ENCODE measurements around the gene ZMYND10.

DNA sequence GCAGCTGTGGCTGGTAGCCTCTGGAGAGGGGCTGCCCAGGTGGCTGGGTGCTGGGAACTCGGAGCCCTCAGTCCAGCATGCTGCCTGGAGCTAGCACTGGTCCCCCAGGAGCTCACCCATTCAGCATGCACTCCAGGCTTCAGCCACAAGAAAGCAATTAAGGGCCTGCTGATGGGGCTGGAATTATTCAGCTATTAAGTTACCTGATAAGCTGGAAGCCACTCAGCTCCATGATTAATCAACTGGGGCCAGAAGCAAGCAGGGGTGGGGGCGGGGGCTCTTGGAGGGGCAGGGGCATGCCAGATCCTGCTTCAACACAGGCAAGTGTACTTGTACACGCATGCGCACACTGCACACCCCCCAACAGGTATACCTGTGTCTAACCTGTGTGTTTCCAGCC, 35.9 kb upstream of the ZMYND10 start:
- TF ChIP-seq EZH2 (IDR thresholded peaks at IDR 0.05; ENCODE audit: borderline replicate concordance, low read depth, low read length, poor library complexity, severe bottlenecking) = no peak
- TF ChIP-seq, protein P1, sequence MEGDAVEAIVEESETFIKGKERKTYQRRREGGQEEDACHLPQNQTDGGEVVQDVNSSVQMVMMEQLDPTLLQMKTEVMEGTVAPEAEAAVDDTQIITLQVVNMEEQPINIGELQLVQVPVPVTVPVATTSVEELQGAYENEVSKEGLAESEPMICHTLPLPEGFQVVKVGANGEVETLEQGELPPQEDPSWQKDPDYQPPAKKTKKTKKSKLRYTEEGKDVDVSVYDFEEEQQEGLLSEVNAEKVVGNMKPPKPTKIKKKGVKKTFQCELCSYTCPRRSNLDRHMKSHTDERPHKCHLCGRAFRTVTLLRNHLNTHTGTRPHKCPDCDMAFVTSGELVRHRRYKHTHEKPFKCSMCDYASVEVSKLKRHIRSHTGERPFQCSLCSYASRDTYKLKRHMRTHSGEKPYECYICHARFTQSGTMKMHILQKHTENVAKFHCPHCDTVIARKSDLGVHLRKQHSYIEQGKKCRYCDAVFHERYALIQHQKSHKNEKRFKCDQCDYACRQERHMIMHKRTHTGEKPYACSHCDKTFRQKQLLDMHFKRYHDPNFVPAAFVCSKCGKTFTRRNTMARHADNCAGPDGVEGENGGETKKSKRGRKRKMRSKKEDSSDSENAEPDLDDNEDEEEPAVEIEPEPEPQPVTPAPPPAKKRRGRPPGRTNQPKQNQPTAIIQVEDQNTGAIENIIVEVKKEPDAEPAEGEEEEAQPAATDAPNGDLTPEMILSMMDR (conservative IDR thresholded peaks at IDR 0.05; ENCODE audit: low read depth, low read length) = no peak

Data from A673 (cell line).